ENCODE results near the gene SPRY2.
"Not testable (repeated sequence)": the region's sequence is repeated elsewhere in the genome, so short reads cannot be mapped to it uniquely, and the experiment has no call there.

Gene SPRY2

DNA sequence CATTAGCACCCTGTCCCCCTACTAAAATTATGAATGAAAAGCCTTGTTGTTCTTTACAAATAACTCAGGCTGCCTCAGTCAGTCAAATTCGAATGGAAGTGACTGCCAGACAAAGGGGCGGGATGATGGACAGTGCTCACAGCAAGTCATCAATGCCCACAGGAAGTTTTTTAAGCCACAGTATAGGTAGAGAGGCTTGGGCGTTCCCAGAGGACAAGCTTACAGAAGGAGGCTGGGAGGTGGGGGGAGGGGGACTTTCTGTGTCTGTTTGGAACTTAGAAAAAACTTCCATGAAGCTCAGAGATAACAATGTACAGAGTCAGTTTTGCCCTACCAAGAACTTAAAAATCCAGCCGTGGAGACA, 18.5 kb upstream of the SPRY2 start:
- peak; percentile 23 for DNase-seq

- DNase-seq: not testable (repeated sequence)
These were observed 14.7 kb upstream of the SPRY2 start for GRCh38 chr13:80355496-80356094.

DNA sequence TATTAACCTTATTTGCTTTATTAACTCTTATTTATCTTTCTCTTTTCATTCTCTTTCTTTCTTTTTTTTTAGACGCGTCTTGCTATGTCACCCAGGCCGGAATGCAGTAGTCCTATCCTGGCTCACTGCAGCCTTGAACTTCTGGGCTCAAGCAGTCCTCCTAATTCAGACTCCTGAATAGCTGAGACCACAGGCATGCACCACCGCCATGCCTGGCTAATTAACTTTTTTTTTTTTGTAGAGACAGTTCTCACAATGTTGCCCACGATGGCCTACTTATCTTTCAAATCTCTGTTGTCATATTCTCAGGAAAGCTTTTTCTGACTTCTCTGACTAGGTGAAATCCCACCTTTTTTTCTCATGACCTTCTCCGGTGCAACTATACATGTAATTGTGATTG, 7.8 kb upstream of the SPRY2 start:
- no peak for DNase-seq

- DNase-seq: no peak
These were observed 7.4 kb upstream of the SPRY2 start for GRCh38 chr13:80348314-80348713.

- DNase-seq: no peak
These were observed 5.0 kb upstream of the SPRY2 start for GRCh38 chr13:80345771-80346510.

DNA sequence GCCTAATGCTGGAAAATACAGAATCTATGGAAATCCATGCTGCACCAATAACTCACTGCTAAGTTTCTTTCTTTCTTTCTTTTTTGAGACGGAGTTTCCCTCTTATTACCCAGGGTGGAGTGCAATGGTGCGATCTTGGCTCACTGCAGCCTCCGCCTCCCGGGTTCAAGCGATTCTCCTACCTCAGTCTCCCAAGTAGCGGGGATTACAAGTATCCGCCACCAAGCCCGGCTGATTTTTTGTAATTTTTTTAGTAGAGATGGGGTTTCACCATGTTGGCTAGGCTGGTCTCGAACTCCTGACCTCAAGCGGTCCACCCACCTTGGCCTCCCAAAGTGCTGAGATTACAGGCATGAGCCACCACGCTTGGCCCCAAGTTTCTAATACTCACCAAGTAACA, 3.1 kb upstream of the SPRY2 start:
- not testable (repeated sequence) for DNase-seq

GRCh38 chr13:80342471-80343371, 1.8 kb upstream of the SPRY2 start:
- peak; percentile 97 for DNase-seq

- peak; percentile 57 for DNase-seq
These were observed 937 bp upstream of the SPRY2 start for GRCh38 chr13:80341756-80342370.

DNA sequence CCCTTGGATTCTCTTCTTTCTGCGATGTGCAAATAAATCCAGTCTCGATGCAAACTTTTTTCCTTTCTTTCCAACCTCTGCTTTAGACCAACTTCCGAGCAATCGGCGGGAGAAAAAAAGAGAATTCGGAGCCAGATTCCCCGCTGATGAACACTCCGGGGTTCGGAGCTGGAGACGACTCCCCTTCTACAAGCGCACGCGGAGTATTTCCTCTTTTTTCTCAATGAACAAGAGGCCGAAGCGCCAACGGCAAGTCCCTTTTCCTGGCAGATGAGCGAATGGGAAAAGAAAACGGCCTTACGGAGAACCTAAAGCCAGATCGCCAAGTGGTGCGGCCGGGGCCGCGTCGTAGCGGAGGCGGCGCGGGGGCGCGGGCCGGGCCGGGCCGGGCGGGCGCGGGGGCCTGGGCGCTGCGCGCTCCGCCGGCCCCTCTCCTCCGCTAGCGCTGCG, 250 bp downstream of the SPRY2 start:
- no peak for DNase-seq

DNA sequence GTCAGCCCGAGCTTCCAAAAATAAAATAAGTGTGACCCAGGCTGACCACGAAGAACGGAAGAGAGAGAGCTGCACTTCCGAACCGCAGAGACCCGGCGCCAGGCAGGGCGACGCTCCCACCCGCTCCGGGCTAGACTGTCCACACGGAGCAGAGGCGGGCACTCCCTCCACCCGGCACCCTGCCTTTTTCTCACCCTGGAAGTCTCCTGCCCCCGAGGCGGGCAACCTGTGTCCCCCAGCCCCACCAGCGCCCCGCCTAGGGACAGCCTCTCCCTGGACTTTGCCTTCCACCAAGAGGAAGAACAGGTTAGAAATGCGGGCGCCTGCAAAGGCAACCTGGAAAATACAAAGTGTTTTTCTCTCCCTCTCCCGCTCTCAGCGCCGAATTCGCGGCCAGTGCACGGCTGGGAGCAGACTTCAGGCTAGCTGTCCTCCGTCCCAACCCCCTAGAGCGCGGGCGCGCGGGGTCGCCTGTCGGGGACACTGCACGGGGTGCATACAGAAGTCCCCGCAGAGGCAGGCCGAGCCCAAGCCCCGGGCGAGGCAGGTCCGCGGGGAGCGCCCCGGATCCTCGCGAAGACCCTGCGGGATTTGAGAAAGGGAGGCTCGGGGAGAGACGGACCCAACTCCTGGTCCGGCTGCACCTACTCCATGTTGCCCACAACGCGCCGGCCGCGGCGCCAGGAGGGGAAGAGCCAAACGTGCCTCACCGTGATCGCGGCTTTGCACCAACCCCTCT, 845 bp downstream of the SPRY2 start:
- DNase-seq: peak; percentile 93

DNA sequence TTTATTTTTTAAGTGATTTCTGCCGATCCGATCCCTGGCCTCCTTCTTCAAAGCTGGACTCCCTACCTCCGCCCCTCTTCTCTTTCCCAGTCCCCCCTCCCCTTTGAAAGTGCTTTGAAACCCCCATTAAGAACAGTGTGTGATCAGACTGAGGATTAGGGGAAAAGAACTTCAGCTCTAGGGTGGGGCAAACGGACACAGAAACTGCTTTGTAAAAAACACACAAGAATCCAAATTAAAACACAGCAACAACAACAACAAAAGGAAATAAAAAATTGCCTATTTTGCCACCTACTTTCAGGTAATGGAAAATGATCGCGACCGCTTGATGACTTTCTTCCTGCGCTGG, 1.4 kb downstream of the SPRY2 start:
- DNase-seq: no peak

GRCh38 chr13:80338781-80339562, 2.0 kb downstream of the SPRY2 start:
- peak; percentile 89 for DNase-seq

DNA sequence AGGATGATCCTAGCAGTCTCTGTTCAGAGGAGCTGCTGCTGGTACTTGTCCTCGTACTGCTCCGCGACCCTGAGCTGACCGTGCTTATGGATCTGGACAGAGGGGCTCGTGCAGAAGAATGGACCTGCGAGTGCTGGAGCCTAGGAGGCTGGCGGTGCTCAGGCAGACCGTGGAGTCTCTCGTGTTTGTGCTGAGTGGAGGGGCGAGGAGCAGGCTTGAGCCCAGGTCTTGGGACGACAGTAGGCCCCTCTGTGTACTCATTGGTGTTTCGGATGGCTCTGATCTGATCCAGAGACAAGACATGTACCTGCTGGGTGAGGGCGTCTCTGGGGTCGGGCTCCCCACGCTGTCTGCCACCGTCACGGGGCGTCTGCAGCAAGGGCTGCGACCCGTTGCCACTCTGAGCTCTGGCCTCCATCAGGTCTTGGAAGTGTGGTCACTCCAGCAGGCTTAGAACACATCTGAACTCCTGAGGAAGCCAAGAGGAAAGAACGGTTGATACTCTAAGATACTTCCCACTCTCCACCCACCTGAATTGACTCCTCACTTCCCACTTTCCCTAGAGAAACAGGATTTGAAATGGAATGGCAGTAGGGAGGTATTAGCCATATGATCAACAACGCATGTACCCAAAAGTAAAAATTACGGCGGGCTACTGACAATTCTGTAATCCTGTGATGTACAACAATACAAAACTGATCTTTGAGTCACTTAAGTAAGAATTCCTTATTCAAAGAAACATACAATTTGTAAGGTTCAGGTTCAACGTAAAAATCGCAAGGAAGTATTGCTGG, 3.4 kb downstream of the SPRY2 start:
- DNase-seq: peak; percentile 54

DNA sequence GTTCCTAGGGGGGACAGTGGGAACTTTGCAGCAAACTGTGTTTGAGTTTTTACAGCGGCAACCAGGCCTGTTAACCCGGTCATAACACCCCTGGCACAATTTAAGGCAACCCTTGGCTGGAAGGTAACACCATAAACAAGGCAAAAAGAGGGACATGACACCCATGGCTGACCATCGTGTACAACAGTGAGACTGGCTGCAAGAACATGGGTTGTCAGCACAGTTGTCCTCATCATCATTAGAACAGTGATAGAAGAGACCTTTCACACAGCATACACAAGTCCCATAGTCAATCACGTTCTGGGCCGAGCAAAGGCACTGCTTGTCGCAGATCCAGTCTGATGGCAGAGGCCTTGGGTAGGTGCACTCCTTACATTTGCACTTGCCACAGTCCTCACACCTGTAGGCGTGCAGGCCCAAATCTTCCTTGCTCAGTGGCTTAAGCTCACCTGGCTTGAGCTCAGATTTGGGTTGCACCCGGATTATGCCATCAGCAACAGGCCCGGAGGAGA, 4.1 kb downstream of the SPRY2 start:
- DNase-seq: no peak

- DNase-seq: no peak
These were observed 4.6 kb downstream of the SPRY2 start for GRCh38 chr13:80336370-80336769.

DNA sequence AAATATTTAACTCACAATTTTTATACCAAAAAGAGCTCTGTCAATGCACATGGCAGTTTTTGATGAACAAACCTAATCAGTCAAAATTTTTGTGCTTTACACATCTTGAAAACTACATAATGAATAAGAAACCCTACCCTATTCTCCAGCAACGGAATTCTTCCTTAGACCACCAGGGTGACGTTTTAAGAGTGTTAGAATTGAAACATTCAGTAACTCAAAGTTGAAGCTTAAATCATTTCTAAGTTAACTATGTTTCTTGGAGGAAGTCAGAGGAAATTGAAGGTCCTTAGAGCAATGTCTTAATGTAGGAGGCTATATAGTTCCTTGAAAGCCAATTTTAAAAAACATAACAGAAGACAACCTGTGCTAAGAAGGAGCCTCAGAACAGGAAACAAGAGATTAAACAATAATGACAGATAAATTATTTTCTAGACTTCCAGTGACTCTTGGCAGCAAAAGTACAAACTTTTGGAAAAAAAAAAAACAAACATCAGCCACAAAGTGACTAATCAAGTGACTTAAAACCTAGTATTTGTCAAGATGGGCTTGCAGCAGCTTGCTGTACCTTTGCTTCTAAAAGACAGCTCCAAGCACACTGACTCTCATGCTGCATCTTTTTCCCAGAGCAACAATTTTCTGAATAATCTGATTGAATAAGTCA, 6.2 kb downstream of the SPRY2 start:
- DNase-seq: no peak

GRCh38 chr13:80331984-80332383, 8.9 kb downstream of the SPRY2 start:
- no peak for DNase-seq

DNA sequence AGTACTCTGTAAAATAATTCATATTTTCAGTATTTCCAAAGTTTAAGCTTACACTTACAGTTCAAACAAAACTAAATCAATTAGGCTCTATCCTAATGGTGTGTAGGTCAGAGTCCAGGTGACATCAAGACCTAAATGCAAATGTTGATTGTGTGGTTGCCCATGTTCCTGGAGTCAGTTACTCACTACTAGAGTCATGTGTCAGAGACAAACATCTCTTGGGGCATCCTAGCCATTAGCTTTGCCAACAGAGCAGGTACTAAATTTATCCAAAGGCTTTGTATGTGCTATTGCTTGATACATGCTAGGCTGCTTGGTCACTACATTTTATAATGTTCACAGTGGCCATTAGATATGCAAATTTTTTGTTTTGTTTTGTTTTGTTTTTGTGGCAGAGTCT, 11.7 kb downstream of the SPRY2 start:
- DNase-seq: no peak

- no peak for DNase-seq
These were observed 21.9 kb downstream of the SPRY2 start for GRCh38 chr13:80319004-80319403.

All from right kidney (tissue), 1 donor.